ENCODE measurements around the gene CSTB.

The CSTB gene

GRCh38 chr21:43802713-43803313 is 26.7 kb upstream of the CSTB start:
- no peak for TF ChIP-seq CTCF (IDR thresholded peaks at IDR 0.05; ENCODE audit: borderline replicate concordance, insufficient read depth, low read depth, low read length)
- no peak overlapping the region for H3K4me3 ChIP-seq (ENCODE audit: low read depth, low read length)

GRCh38 chr21:43801006-43801783 is 25.1 kb upstream of the CSTB start:
- H3K4me3 ChIP-seq (ENCODE audit: low read depth, low read length) = no peak overlapping the region
- TF ChIP-seq CTCF (IDR thresholded peaks at IDR 0.05; ENCODE audit: borderline replicate concordance, insufficient read depth, low read depth, low read length) = no peak

GRCh38 chr21:43800566-43800965 is 24.5 kb upstream of the CSTB start:
- no peak for TF ChIP-seq CTCF (IDR thresholded peaks at IDR 0.05; ENCODE audit: borderline replicate concordance, insufficient read depth, low read depth, low read length)
- H3K4me3 ChIP-seq (ENCODE audit: low read depth, low read length) = no peak overlapping the region

GRCh38 chr21:43800124-43800523 is 24.0 kb upstream of the CSTB start:
- H3K4me3 ChIP-seq (ENCODE audit: low read depth, low read length) = no peak overlapping the region
- TF ChIP-seq CTCF (IDR thresholded peaks at IDR 0.05; ENCODE audit: borderline replicate concordance, insufficient read depth, low read depth, low read length) = no peak

- H3K4me3 ChIP-seq (ENCODE audit: low read depth, low read length) = no peak overlapping the region
- TF ChIP-seq CTCF (IDR thresholded peaks at IDR 0.05; ENCODE audit: borderline replicate concordance, insufficient read depth, low read depth, low read length) = no peak
These were observed 23.3 kb upstream of the CSTB start for GRCh38 chr21:43799301-43799840.

- H3K4me3 ChIP-seq (ENCODE audit: low read depth, low read length) = no peak overlapping the region
- TF ChIP-seq CTCF (IDR thresholded peaks at IDR 0.05; ENCODE audit: borderline replicate concordance, insufficient read depth, low read depth, low read length) = no peak
These were observed 22.0 kb upstream of the CSTB start for GRCh38 chr21:43797925-43798715.
